ENCODE data around the gene TBC1D3I.
"Not testable (repeated sequence)": the region's sequence is repeated elsewhere in the genome, so short reads cannot be mapped to it uniquely, and the experiment has no call there.

TBC1D3I gene

GRCh38 chr17:36264470-36264869 lies at the start of gene TBC1D3I:
Gene TBC1D3I (minus strand): TSS chr17:36264570. CDS start chr17:36262985, 1,585 bp downstream.
- DNase-seq (ENCODE audit: low spot score): not testable (repeated sequence)

GRCh38 chr17:36295161-36295560 lies 30.8 kb upstream of the TBC1D3I start:
- not testable (repeated sequence) for H3K4me3 ChIP-seq; DNase-seq (ENCODE audit: low spot score); H3K27ac ChIP-seq

More at GRCh38 chr17:36264470-36264869, at the start of gene TBC1D3I:
- not testable (repeated sequence) for H3K4me3 ChIP-seq, H3K27ac ChIP-seq

- not testable (repeated sequence) for DNase-seq (ENCODE audit: low spot score); H3K27ac ChIP-seq; H3K4me3 ChIP-seq
Observed at GRCh38 chr17:36289965-36290612, 25.7 kb upstream of the TBC1D3I start.

GRCh38 chr17:36284219-36284618 lies 19.8 kb upstream of the TBC1D3I start:
- H3K4me3 ChIP-seq; H3K27ac ChIP-seq; DNase-seq (ENCODE audit: low spot score): not testable (repeated sequence)

- not testable (repeated sequence) for H3K4me3 ChIP-seq; DNase-seq (ENCODE audit: low spot score); H3K27ac ChIP-seq
Observed at GRCh38 chr17:36283256-36283655, 18.9 kb upstream of the TBC1D3I start.

GRCh38 chr17:36242046-36242445 lies 22.3 kb downstream of the TBC1D3I start:
- not testable (repeated sequence) for H3K4me3 ChIP-seq; H3K27ac ChIP-seq; DNase-seq (ENCODE audit: low spot score)

GRCh38 chr17:36229644-36230043 lies 34.7 kb downstream of the TBC1D3I start:
- not testable (repeated sequence) for DNase-seq (ENCODE audit: low spot score); H3K4me3 ChIP-seq; H3K27ac ChIP-seq

GRCh38 chr17:36222967-36223366 lies 41.4 kb downstream of the TBC1D3I start:
- not testable (repeated sequence) for H3K4me3 ChIP-seq; DNase-seq (ENCODE audit: low spot score); H3K27ac ChIP-seq

GRCh38 chr17:36221581-36222100 lies 42.7 kb downstream of the TBC1D3I start:
- not testable (repeated sequence) for DNase-seq (ENCODE audit: low spot score); H3K4me3 ChIP-seq; H3K27ac ChIP-seq

- not testable (repeated sequence) for DNase-seq (ENCODE audit: low spot score); H3K27ac ChIP-seq; H3K4me3 ChIP-seq
Observed at GRCh38 chr17:36220737-36221580, 43.4 kb downstream of the TBC1D3I start.

GRCh38 chr17:36219556-36219955 lies 44.8 kb downstream of the TBC1D3I start:
- DNase-seq (ENCODE audit: low spot score); H3K27ac ChIP-seq; H3K4me3 ChIP-seq: not testable (repeated sequence)

- not testable (repeated sequence) for DNase-seq (ENCODE audit: low spot score); H3K27ac ChIP-seq; H3K4me3 ChIP-seq
Observed at GRCh38 chr17:36215406-36216308, 48.7 kb downstream of the TBC1D3I start.

GRCh38 chr17:36214918-36215317 lies 49.5 kb downstream of the TBC1D3I start:
- no peak overlapping the region for H3K27ac ChIP-seq
- TF ChIP-seq CTCF (IDR thresholded peaks at IDR 0.05): no peak
- DNase-seq (ENCODE audit: low spot score): no peak
- H3K4me3 ChIP-seq: no peak overlapping the region
